HG03103 (cell line): ENCODE measurements around the gene SLC15A4.
"Not testable (repeated sequence)": the region's sequence is repeated elsewhere in the genome, so short reads cannot be mapped to it uniquely, and the experiment has no call there.

ENCODE experiments used
- ATAC-seq: cut with Tn5 transposase; IDR thresholded peaks from one replicate; pipeline ENCODE4 v1.9.1; 2021; ENCODE audit warnings: low read depth; ENCODE audit not compliant: unreplicated experiment

The SLC15A4 gene

GRCh38 chr12:128815779-128816642, 7.7 kb downstream of the SLC15A4 start:
- no peak for ATAC-seq

- no peak for ATAC-seq
Measured at GRCh38 chr12:128814411-128815261, 9.1 kb downstream of the SLC15A4 start.

DNA sequence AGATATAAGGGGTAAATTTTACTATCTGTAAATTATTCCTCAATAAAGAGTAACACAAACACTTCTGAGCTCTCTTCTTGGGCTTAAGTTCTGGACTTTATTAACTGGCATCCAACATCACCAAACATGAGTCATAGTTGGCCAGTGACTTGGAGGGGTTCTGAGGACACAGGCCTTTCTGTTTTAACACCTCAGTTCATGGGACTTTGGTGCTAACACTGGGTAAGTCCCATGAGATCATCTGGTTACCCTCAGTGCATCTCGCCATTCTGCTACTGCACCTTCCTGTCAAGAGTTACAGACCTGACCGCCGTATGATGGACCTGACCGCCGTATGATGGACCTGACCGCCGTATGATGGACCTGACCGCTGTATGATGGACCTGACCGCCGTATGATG, 9.9 kb downstream of the SLC15A4 start:
- no peak for ATAC-seq

DNA sequence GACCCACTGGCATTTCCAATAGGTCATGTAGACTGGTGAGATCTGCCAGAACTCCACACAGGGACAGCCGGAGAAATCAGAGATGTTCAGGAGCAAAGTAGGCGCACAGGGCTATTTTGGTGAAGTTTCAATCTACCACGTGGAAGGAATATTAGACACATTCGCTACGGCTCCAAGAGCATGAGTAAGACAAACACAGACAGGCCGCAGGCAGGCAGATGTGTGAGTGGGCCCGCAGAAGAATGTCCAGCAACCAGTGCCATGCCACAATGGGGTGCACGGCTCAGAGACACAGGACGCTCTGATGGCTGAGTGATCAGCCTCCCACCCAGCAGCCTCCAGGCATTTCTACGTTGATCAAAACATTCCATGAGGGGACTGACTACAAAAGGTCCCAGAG, 10.4 kb downstream of the SLC15A4 start:
- no peak for ATAC-seq

GRCh38 chr12:128811806-128812205, 12.0 kb downstream of the SLC15A4 start:
- ATAC-seq: no peak

GRCh38 chr12:128810182-128811127, 13.3 kb downstream of the SLC15A4 start:
- peak; percentile 80 for ATAC-seq

GRCh38 chr12:128808651-128809050, 15.1 kb downstream of the SLC15A4 start:
- ATAC-seq: no peak

DNA sequence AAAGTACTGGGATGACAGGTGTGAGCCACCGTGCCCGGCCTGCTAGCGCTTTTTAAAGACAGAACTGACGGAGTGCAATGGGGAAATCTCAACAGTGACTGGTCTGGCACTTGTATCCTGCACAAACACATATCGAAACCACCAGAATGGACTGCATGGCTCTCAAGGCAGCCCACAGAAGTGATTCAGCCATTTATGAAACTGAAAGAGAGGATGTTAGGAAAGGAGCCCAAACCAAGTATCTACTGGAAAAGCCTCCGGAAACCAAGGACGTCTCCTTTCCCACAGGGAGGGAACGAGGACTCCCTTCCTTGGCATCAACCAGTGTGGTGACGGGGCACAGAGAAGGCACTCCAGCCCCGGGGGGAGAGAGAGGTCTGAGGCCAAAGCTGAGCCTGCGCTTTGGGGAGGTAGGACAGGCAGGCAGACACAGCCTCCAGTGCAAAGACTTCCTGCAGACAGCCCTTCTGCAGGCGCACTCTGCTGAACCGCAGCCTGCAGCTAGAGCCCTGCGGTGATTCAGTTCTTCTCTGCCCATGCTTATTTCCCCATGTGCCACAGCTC, 16.5 kb downstream of the SLC15A4 start:
- ATAC-seq: no peak

- ATAC-seq: no peak
Measured at GRCh38 chr12:128806573-128806972, 17.2 kb downstream of the SLC15A4 start.

DNA sequence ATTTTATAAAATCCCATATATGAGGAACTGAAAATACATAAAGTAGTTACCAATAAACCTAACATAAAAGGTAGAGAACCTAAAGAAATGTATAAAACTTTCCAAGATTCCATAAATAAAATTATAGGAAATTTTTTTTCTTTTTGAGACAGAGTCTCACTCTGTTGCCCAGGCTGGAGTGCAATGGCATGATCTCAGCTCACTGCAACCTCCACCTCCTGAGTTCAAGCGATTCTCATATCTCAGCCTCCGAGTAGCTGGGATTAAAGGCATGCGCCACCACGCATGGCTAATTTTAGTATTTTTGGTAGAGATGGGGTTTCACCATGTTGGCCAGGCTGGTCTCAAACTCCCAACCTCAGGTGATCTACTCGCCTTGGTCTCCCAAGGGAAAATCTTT, 18.4 kb downstream of the SLC15A4 start:
- ATAC-seq: not testable (repeated sequence)

DNA sequence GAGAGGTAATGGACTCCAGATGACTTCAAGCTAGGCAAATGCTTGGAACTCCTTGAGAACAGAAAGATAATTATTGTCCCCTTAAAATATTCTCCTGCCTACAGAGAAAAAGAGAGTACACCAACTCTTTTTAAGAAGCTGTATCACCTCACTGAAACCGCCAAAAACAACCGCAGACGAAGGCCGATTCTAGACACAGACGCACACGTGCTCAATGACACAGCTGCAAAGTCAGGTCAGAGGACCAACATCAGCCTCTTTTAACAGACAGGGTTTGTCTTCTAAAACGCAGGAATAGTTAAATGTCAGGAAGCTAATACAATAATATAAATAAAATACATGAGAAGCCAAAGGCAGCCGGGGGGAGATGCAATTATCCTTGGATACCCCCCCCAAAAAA, 19.0 kb downstream of the SLC15A4 start:
- no peak for ATAC-seq

DNA sequence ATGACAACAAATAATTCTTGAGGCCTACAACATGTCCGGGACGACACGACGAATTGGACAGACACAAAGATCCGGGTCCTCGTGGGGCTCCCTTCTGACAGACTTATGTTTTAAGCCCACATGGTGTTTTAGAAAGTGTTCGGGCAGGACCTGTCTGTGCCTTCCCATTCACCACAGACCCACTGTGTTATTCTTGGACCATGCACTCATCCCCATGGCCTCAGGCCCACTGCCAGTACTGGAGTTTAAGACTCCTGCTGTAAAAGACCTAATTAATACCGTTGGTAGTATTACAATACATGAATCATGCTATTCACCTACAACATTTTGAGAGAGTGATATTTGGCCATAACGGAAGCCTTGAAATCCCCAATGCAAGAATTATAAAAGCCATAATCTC, 20.0 kb downstream of the SLC15A4 start:
- ATAC-seq: no peak

DNA sequence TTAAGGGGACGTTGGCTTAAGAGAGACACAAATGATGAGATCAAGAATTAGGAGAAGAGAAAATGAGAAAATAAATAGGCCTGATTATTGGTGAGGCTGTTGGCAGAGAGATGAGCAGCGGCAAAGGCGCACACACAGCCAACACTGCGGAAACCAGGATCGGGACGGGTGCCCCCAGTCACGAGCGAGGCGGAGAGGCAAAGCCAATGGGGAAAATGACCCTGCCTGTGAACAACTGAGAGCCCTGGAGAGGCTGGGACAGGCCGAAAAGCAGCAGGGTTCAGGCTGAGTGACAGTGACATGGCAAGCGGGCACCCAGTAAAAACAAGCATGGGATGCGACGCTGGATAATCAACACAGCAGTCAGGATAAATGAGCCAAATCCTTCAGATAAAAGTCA, 21.0 kb downstream of the SLC15A4 start:
- no peak for ATAC-seq

DNA sequence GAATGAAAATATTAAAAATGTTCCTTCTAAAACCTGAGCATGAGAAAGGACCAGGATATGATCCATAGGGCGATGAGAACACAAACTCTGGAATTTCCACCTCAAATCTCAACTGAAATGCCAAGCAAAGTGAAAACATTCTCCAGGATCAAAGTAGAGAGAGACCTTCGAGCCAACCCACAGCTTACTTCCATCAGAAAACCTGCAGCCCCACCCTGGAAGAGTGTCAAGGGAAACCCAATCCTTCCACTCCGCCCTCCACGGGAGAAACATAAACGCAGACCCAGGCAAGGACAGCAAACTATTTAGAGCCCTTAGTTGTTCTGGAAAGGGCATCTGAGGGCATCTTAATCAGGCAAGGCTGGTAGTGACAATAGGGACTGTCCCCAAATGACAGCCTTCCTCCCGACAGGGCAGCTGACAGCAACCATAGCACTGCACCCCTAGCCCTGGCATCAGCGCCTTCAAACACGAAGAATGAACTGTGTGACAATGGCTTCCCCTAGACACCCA, 21.8 kb downstream of the SLC15A4 start:
- no peak for ATAC-seq

DNA sequence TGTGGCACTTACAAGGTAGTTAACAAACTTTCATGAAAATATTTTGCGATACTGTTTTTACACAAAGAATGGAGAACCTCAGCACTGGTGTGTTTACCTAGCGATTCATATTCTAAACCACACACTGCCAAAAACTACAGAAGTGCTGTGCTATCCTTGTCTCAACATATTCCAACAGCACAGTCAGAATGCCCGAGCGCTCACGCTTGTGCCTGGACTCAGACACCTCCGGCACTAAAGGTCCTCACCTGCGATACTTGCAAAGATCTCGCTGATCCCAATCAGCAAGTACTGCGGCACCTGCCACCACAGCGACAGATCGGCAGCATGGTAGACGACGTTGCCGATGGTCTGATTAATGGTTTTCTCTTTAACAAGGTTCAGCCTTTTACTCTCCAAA, 23.2 kb downstream of the SLC15A4 start:
- no peak for ATAC-seq

DNA sequence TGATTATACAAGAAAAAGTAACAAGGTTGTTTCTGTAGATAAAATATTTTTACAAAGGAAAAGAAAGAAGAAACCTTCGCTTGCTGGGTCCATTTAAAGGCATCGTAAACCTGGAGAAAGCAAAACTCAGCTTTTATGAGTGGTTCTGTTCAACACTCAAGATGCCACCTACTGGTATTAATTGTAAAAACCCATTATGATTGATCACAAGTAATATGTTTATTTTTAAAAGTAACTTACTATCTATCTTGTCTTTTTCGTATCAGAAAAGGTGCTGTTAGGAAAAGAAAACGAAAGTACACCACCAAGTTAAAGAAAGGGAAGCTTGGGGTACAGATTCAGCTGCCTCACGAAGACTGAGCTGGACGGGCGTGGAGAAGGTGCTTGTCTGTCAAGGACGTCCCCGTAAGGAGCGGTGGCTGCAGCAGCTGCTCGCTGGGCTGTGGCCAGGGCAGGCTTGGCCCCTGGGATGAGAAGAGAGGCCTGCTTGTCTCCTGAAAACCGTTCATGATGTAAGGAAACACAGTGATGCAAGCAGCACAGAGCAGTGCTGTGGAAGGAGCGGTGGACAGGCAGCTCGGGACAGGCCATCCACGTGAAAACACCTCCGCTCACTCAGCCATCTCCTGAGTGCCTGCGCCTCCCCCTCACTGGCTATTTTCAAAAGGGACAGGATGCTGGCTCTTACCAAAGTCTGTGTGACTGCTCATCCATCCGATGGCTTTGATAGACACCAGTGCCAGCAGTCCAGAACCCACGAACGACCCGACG, 25.0 kb downstream of the SLC15A4 start:
- ATAC-seq: peak; percentile 30

DNA sequence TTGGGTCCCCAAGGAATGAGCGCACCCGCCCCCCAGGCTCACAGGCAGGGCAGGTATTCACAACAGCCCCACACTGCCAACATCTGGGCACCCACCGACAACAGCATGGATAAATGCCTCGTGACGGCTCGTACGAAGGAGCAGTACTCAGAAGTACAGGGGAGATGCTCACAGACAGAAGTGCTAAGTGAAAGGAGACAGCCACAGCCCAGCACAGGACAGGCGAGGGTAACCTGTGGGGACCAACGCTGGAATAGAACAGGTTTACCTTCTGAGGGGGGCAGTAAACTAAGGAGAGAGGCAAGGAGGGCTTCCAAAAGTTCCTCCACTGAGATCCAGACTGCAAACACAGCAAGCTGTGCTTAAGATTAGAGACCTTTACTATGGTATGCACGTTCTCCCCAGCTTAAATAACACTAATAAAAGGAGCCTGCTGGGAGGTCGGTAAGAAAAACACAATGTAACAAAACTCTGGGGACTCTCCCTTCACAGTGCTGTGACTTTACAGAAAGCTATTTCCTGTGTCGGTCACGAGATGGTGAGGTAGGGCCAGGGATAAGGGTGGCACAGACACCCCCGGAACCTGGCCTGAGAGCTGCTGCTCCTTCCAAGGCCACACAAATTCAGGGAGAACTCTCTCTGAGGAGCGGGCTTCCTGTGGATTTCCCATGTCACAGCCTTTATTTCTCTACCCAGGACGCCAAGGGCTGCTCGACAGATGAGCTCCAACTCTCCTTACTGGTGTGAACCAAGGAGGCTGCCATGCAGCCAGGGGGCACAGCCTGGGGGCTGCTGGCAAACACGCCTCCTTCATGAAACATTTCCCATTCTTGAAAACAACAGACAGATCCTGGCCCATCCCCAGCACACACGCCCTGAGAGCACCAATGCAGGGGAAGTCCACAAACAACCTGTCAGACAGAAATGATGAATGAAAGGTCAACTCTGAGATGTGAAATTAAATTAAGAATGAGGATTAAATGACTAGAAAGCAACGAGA, 26.3 kb downstream of the SLC15A4 start:
- no peak for ATAC-seq
